Thyroid gland (tissue), 4 donors: ENCODE measurements around the gene FTCD.

ENCODE experiments used
- POLR2A ChIP-seq, 2 donors: fragments of 450-650 bp; IDR thresholded peaks; one replicate each; pipeline ENCODE4 v1.6.1; 2017; ENCODE audit warnings: antibody characterized with exemption in 2 of 2, mild to moderate bottlenecking in 2 of 2, moderate library complexity in 1 of 2
- TF ChIP-seq, protein P1 (sequence below), 6 experiments: fragments of 200-600 bp in 3 of 6; fragments of 450-650 bp in 3 of 6; sonication (generic) in 3 of 6; IDR thresholded peaks; one replicate each; pipeline ENCODE4 v1.5.1; 2016 to 2019; ENCODE audit warnings: antibody characterized with exemption in 6 of 6, mild to moderate bottlenecking in 2 of 6, inconsistent platforms in 1 of 6, moderate library complexity in 1 of 6

DNA sequence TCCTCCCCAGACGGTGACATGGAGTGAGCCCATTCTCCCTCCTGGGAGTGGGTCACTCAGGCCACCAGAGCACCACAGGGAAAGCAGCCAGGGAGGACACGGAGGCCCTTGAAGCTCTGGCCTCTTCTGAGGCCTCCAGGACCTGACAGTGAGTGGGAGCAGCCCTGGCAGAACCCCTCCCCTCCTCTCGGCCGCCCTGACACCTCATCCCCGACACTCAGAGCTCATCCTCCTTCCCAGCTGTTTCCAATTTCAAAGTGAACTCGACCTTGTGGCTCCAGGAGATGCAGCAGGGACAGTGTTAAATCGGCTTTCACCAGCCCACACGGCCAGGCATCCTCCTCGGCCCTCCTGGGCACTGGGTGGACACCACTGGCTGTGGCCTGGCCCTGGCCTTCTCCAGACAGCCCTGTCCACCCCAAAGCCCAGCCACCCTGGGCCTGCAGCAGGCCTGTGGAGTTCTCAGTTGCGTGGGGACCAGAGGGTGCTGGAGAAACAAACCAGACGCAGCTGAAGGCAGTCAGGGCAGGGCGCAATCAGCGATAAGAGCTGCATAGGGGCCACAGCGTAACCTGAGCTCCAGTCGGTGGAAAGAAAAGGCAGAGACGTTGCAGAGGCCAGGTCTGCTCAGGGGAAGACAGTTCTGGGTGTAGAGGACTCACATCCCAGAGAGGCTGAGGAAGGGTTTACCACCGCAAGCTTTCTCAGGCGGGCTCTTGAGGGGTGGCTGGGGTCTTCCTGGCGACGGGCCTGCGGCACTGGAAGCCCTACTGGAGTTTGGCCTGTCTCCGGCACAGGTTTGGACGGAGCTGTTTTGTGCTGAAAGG lies 27.1 kb downstream of the FTCD start:
- TF ChIP-seq, protein P1, sequence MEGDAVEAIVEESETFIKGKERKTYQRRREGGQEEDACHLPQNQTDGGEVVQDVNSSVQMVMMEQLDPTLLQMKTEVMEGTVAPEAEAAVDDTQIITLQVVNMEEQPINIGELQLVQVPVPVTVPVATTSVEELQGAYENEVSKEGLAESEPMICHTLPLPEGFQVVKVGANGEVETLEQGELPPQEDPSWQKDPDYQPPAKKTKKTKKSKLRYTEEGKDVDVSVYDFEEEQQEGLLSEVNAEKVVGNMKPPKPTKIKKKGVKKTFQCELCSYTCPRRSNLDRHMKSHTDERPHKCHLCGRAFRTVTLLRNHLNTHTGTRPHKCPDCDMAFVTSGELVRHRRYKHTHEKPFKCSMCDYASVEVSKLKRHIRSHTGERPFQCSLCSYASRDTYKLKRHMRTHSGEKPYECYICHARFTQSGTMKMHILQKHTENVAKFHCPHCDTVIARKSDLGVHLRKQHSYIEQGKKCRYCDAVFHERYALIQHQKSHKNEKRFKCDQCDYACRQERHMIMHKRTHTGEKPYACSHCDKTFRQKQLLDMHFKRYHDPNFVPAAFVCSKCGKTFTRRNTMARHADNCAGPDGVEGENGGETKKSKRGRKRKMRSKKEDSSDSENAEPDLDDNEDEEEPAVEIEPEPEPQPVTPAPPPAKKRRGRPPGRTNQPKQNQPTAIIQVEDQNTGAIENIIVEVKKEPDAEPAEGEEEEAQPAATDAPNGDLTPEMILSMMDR (IDR thresholded peaks at IDR 0.05): no peak
- TF ChIP-seq POLR2A (IDR thresholded peaks at IDR 0.05): no peak
